Caco-2 (cell line): Measurements from ENCODE around the gene BNIP5. TPM values are rescaled to one million over a fixed set of nuclear protein-coding genes. Genes with fewer than 3 reads are reported as not detected.
A peak's percentile ranks its signal among the peaks of the same experiment; 100 is the strongest.

Experiments used
- BruUV-seq: library from RNA; stranded (reverse); fragments of 400-500 nt; replicated peaks from 2 replicates; lab custom pipeline; 2021; lab: Mats Ljungman, UMichigan
- CTCF ChIA-PET: fragments of 300-600 bp; sonication (Branson Sonifier 250); formaldehyde crosslinking; loops from one replicate; lab custom pipeline; 2022; ENCODE audit warnings: antibody characterized with exemption; lab: Charles Lee
- POLR2A ChIA-PET: fragments of 300-600 bp; sonication (Branson Sonifier 250); formaldehyde crosslinking; loops from one replicate; lab custom pipeline; 2022; ENCODE audit warnings: antibody characterized with exemption; lab: Charles Lee
- DNase-seq, 2 experiments: peaks; one replicate each; pipeline versions ENCODE4 v3.0.0 to v3.0.0-alpha.2; 2020 to 2022
- H3K27me3 ChIP-seq: replicated peaks from 2 replicates; pipeline ENCODE4 v1.6.0; 2011; ENCODE audit warnings: low read length; ENCODE audit not compliant: control insufficient read depth, insufficient read depth
- H3K36me3 ChIP-seq: 2 replicates; pipeline ENCODE4 v1.5.1; 2011; ENCODE audit warnings: low read length; ENCODE audit not compliant: control insufficient read depth, insufficient read depth
- H3K4me1 ChIP-seq: fragments of 250-450 bp; sonication (Bioruptor Pico); 2 replicates; pipeline ENCODE4 v1.5.1; 2020; ENCODE audit warnings: mild to moderate bottlenecking
- H3K4me3 ChIP-seq: 2 replicates; pipeline ENCODE4 v1.5.1; 2011; ENCODE audit warnings: low read depth, mild to moderate bottlenecking, control low read depth, low read length
- H3K9me3 ChIP-seq: fragments of 250-450 bp; sonication (Bioruptor Pico); 2 replicates; pipeline ENCODE4 v1.5.1; 2020; ENCODE audit warnings: mild to moderate bottlenecking, moderate library complexity
- H3K27ac Mint-ChIP-seq: one replicate; pipeline ENCODE4 v1.8.0; 2022; ENCODE audit warnings: mixed read lengths; ENCODE audit not compliant: unreplicated experiment
- H3K27me3 Mint-ChIP-seq: one replicate; pipeline ENCODE4 v1.8.0; 2022; ENCODE audit warnings: mixed read lengths; ENCODE audit not compliant: insufficient read depth, unreplicated experiment
- H3K36me3 Mint-ChIP-seq: one replicate; pipeline ENCODE4 v1.8.0; 2022; ENCODE audit warnings: mild to moderate bottlenecking, mixed read lengths; ENCODE audit not compliant: insufficient read depth, unreplicated experiment
- H3K4me1 Mint-ChIP-seq: one replicate; pipeline ENCODE4 v1.8.0; 2022; ENCODE audit warnings: low read depth, mixed read lengths; ENCODE audit not compliant: unreplicated experiment
- H3K4me3 Mint-ChIP-seq: one replicate; pipeline ENCODE4 v1.8.0; 2022; ENCODE audit warnings: mild to moderate bottlenecking, moderate library complexity, mixed read lengths; ENCODE audit not compliant: unreplicated experiment
- H3K9me3 Mint-ChIP-seq: one replicate; pipeline ENCODE4 v1.8.0; 2022; ENCODE audit warnings: mixed read lengths; ENCODE audit not compliant: unreplicated experiment
- intact Hi-C: fragments of 100-400 bp; cut with micrococcal nuclease; formaldehyde crosslinking; loops from one replicate; pipeline ENCODE4 v1.10.0; 2022; ENCODE audit not compliant: unreplicated experiment
- total RNA-seq: library from RNA; stranded (reverse); gene quantifications from 2 replicates; pipeline ENCODE4 v1.2.3, GENCODE V29; 2022
- TF ChIP-seq, protein P1 (sequence below), 2 experiments: fragments of 200-600 bp in 1 of 2; IDR thresholded peaks; 1 replicate in 1 of 2; 2 replicates in 1 of 2; pipeline versions ENCODE4 v1.5.1 to v1.8.0; 2011 to 2022; ENCODE audit warnings: antibody characterized with exemption in 1 of 2, control low read depth in 1 of 2, inconsistent platforms in 1 of 2, low read depth in 1 of 2, low read length in 1 of 2, mild to moderate bottlenecking in 1 of 2, moderate library complexity in 1 of 2; ENCODE audit not compliant: insufficient read depth in 1 of 2, severe bottlenecking in 1 of 2, unreplicated experiment in 1 of 2

BNIP5 gene
- total RNA-seq, 1 experiment from 2014 or later, result 0.50 TPM

- Histone ChIP-seq H3K36me3 (no peaks in the 10 kb centered on the region), H3K9me3 (no peaks in the 10 kb centered on the region), H3K27me3 (no peaks in the 10 kb centered on the region), H3K4me1 (peaks cover under 1% of the 10 kb centered on the region), H3K4me3 (no peak overlapping the region)
- ChIA-PET CTCF (no interaction called here), POLR2A (no interaction called here)
- H3K9me3 Mint-ChIP-seq, result no peaks in the 10 kb centered on the region
- H3K27me3 Mint-ChIP-seq, result no peaks in the 10 kb centered on the region
- DNase-seq, result no peak
- TF ChIP-seq, protein P1, sequence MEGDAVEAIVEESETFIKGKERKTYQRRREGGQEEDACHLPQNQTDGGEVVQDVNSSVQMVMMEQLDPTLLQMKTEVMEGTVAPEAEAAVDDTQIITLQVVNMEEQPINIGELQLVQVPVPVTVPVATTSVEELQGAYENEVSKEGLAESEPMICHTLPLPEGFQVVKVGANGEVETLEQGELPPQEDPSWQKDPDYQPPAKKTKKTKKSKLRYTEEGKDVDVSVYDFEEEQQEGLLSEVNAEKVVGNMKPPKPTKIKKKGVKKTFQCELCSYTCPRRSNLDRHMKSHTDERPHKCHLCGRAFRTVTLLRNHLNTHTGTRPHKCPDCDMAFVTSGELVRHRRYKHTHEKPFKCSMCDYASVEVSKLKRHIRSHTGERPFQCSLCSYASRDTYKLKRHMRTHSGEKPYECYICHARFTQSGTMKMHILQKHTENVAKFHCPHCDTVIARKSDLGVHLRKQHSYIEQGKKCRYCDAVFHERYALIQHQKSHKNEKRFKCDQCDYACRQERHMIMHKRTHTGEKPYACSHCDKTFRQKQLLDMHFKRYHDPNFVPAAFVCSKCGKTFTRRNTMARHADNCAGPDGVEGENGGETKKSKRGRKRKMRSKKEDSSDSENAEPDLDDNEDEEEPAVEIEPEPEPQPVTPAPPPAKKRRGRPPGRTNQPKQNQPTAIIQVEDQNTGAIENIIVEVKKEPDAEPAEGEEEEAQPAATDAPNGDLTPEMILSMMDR (IDR thresholded peaks at IDR 0.05; ENCODE audit: insufficient read depth in 1 of 2, low read depth in 1 of 2, low read length in 1 of 2, severe bottlenecking in 1 of 2, unreplicated experiment in 1 of 2), result no peak
- intact Hi-C loops, result no loop called here
- no TSS peak for BruUV-seq
- no peaks in the 10 kb centered on the region for H3K36me3 Mint-ChIP-seq
- H3K4me1 Mint-ChIP-seq, result no peaks in the 10 kb centered on the region
- H3K4me3 Mint-ChIP-seq, result no peak overlapping the region
- H3K27ac Mint-ChIP-seq, result no peak overlapping the region
Measured at GRCh38 chr6:36296240-36296639, 40.4 kb downstream of the BNIP5 start.

- CTCF ChIA-PET, result interaction anchor here (2.3 kb wide), 1 partner anchor 10 kb away, joined by 10 read pairs; no protein-coding TSS in a partner anchor
- Mint-ChIP-seq H3K9me3 (no peaks in the 10 kb centered on the region), H3K4me1 (peaks cover 7% of the 10 kb centered on the region), H3K4me3 (no peak overlapping the region), H3K36me3 (no peaks in the 10 kb centered on the region), H3K27me3 (no peaks in the 10 kb centered on the region), H3K27ac (peak overlapping the region; percentile 66)
- no peak for DNase-seq
- no peaks in the 10 kb centered on the region for H3K27me3 ChIP-seq
- POLR2A ChIA-PET, result no interaction called here
- intact Hi-C loops, result no loop called here
- TF ChIP-seq, protein P1 (IDR thresholded peaks at IDR 0.05; ENCODE audit: insufficient read depth in 1 of 2, low read depth in 1 of 2, low read length in 1 of 2, severe bottlenecking in 1 of 2, unreplicated experiment in 1 of 2), result no peak
- H3K36me3 ChIP-seq, result no peaks in the 10 kb centered on the region
- no peak overlapping the region for H3K4me3 ChIP-seq
- no peaks in the 10 kb centered on the region for H3K9me3 ChIP-seq
- peaks cover 17% of the 10 kb centered on the region for H3K4me1 ChIP-seq
- no TSS peak for BruUV-seq
Measured at GRCh38 chr6:36292170-36292569, 44.5 kb downstream of the BNIP5 start.

- H3K36me3 Mint-ChIP-seq, result no peaks in the 10 kb centered on the region
- H3K27me3 ChIP-seq, result no peaks in the 10 kb centered on the region
- ChIA-PET CTCF (interaction anchor here (0.6 to 2.3 kb wide), 3 partner anchors 11 to 69 kb away, joined by 3 to 10 read pairs (median 3); no protein-coding TSS in a partner anchor), POLR2A (interaction anchor here (0.6 kb wide), 1 partner anchor 160 kb away, joined by 3 read pairs; no protein-coding TSS in a partner anchor)
- no peaks in the 10 kb centered on the region for H3K36me3 ChIP-seq
- peaks cover 17% of the 10 kb centered on the region for H3K4me1 ChIP-seq
- intact Hi-C loops, result no loop called here
- no peaks in the 10 kb centered on the region for H3K9me3 ChIP-seq
- no peak overlapping the region for H3K4me3 ChIP-seq
- no peaks in the 10 kb centered on the region for H3K27me3 Mint-ChIP-seq
- BruUV-seq, result no TSS peak
- DNase-seq, result peak; percentile 35 to 51
- no peaks in the 10 kb centered on the region for H3K9me3 Mint-ChIP-seq
- H3K27ac Mint-ChIP-seq, result peak overlapping the region; percentile 66
- peaks cover 7% of the 10 kb centered on the region for H3K4me1 Mint-ChIP-seq
- no peak overlapping the region for H3K4me3 Mint-ChIP-seq
- TF ChIP-seq, protein P1 (IDR thresholded peaks at IDR 0.05; ENCODE audit: insufficient read depth in 1 of 2, low read depth in 1 of 2, low read length in 1 of 2, severe bottlenecking in 1 of 2, unreplicated experiment in 1 of 2), result no peak
Measured at GRCh38 chr6:36290668-36291620, 45.7 kb downstream of the BNIP5 start.
